IMR-90 (cell line): ENCODE results near the gene GNAI2. TPM values are rescaled to one million over a fixed set of nuclear protein-coding genes. Genes with fewer than 3 reads are reported as not detected.
A peak's percentile ranks its signal among the peaks of the same experiment; 100 is the strongest.

Experiments used
- ATAC-seq: fragments of 200-7000 bp; cut with Tn5 transposase; 2 replicates; pipeline ENCODE4 v1.9.1; 2020; ENCODE audit warnings: low read depth, mild to moderate bottlenecking, moderate library complexity
- BruUV-seq: library from RNA; stranded (reverse); fragments of 400-500 nt; replicated peaks from 2 replicates; lab custom pipeline; 2021; lab: Mats Ljungman, UMichigan
- CTCF ChIA-PET: fragments of 300-600 bp; formaldehyde crosslinking; extraction: SDS; loops from one replicate; lab custom pipeline; 2021; ENCODE audit warnings: antibody characterized with exemption; lab: Yijun Ruan, JAX
- POLR2A ChIA-PET: fragments of 300-600 bp; sonication (Branson Sonifier 250); formaldehyde crosslinking; loops from one replicate; lab custom pipeline; 2022; ENCODE audit warnings: antibody characterized with exemption; ENCODE audit not compliant: unreplicated experiment; lab: Charles Lee
- DNase-seq: peaks from one replicate; pipeline ENCODE4 v3.0.0; 2013
- H2AFZ ChIP-seq: replicated peaks from 2 replicates; pipeline ENCODE3; 2013; ENCODE audit warnings: low read length, mild to moderate bottlenecking; ENCODE audit not compliant: poor library complexity
- H2AK5ac ChIP-seq: 2 replicates; pipeline ENCODE4 v1.6.1; 2013; ENCODE audit warnings: low read depth, low read length, inconsistent platforms
- H2AK9ac ChIP-seq: replicated peaks from 2 replicates; pipeline ENCODE3; 2013; ENCODE audit warnings: mild to moderate bottlenecking, low read depth, low read length, moderate library complexity; ENCODE audit not compliant: poor library complexity
- H2BK120ac ChIP-seq: 2 replicates; pipeline ENCODE4 v1.6.1; 2013; ENCODE audit warnings: low read depth, low read length, inconsistent platforms
- H2BK15ac ChIP-seq: 3 replicates; pipeline ENCODE4 v1.6.1; 2013; ENCODE audit warnings: low read depth, low read length, inconsistent platforms
- H2BK20ac ChIP-seq: 2 replicates; pipeline ENCODE4 v1.6.1; 2013; ENCODE audit warnings: low read depth, mild to moderate bottlenecking, inconsistent platforms, low read length, moderate library complexity
- H2BK5ac ChIP-seq: 2 replicates; pipeline ENCODE4 v1.6.1; 2013; ENCODE audit warnings: mild to moderate bottlenecking, low read depth, low read length, inconsistent platforms; ENCODE audit not compliant: poor library complexity, severe bottlenecking
- H3K14ac ChIP-seq: replicated peaks from 2 replicates; pipeline ENCODE4 v1.6.1; 2013; ENCODE audit warnings: low read depth, low read length, inconsistent platforms
- H3K18ac ChIP-seq: 2 replicates; pipeline ENCODE4 v1.6.1; 2013; ENCODE audit warnings: low read depth, low read length, control low read depth
- H3K23ac ChIP-seq: 2 replicates; pipeline ENCODE4 v1.6.1; 2013; ENCODE audit warnings: low read depth, low read length, inconsistent platforms
- H3K27ac ChIP-seq: 2 replicates; pipeline ENCODE4 v1.5.1; 2013; ENCODE audit warnings: mild to moderate bottlenecking, control low read depth, low read length; ENCODE audit not compliant: insufficient read depth
- H3K27me3 ChIP-seq: 2 replicates; pipeline ENCODE4 v1.6.1; 2013; ENCODE audit warnings: low read length; ENCODE audit not compliant: control insufficient read depth, insufficient read depth
- H3K36me3 ChIP-seq: 2 replicates; pipeline ENCODE4 v1.6.1; 2013; ENCODE audit warnings: low read length, mixed read lengths; ENCODE audit not compliant: control insufficient read depth, insufficient read depth
- H3K4ac ChIP-seq: 2 replicates; pipeline ENCODE4 v1.6.1; 2013; ENCODE audit warnings: low read depth, low read length, inconsistent platforms
- H3K4me1 ChIP-seq: 2 replicates; pipeline ENCODE4 v1.6.1; 2013; ENCODE audit warnings: low read length, mixed read lengths; ENCODE audit not compliant: control insufficient read depth, insufficient read depth
- H3K4me2 ChIP-seq: 2 replicates; pipeline ENCODE4 v1.6.1; 2013; ENCODE audit warnings: low read depth, mild to moderate bottlenecking, control low read depth, low read length, moderate library complexity
- H3K4me3 ChIP-seq: 2 replicates; pipeline ENCODE4 v1.5.1; 2013; ENCODE audit warnings: low read depth, mild to moderate bottlenecking, control low read depth, low read length, moderate library complexity; ENCODE audit not compliant: insufficient read depth
- H3K56ac ChIP-seq: 2 replicates; pipeline ENCODE4 v1.6.1; 2013; ENCODE audit warnings: low read length, inconsistent platforms; ENCODE audit not compliant: insufficient read depth; ENCODE audit errors: extremely low read depth
- H3K79me1 ChIP-seq, 2 experiments: 2 replicates each; pipeline ENCODE4 v1.6.1; 2013; ENCODE audit warnings: low read length in 2 of 2, inconsistent platforms in 1 of 2, low read depth in 1 of 2
- H3K9ac ChIP-seq: 2 replicates; pipeline ENCODE4 v1.6.1; 2013; ENCODE audit warnings: low read depth, low read length, control low read depth
- H3K9me1 ChIP-seq: 2 replicates; pipeline ENCODE4 v1.6.1; 2013; ENCODE audit warnings: low read length, inconsistent platforms; ENCODE audit not compliant: insufficient read depth
- H3K9me3 ChIP-seq: 2 replicates; pipeline ENCODE4 v1.6.1; 2013; ENCODE audit warnings: low read length; ENCODE audit not compliant: control insufficient read depth, insufficient read depth
- H4K20me1 ChIP-seq: 2 replicates; pipeline ENCODE4 v1.6.1; 2013; ENCODE audit warnings: low read length, inconsistent platforms; ENCODE audit not compliant: insufficient read depth
- H4K5ac ChIP-seq: 2 replicates; pipeline ENCODE4 v1.6.1; 2013; ENCODE audit warnings: mild to moderate bottlenecking, low read depth, low read length, control low read depth
- H4K8ac ChIP-seq, 2 experiments: 2 replicates each; pipeline ENCODE4 v1.6.1; 2013; ENCODE audit warnings: low read depth in 2 of 2, low read length in 2 of 2, control low read depth in 1 of 2, inconsistent platforms in 1 of 2
- H4K91ac ChIP-seq: 2 replicates; pipeline ENCODE4 v1.6.1; 2013; ENCODE audit warnings: low read depth, low read length, inconsistent platforms; ENCODE audit not compliant: insufficient read depth
- BHLHE40 ChIP-seq: fragments of 150-350 bp; IDR thresholded peaks from 2 replicates; pipeline ENCODE4 v1.6.1; 2016; ENCODE audit warnings: mild to moderate bottlenecking, low read depth, low read length
- CHD1 ChIP-seq: IDR thresholded peaks from 2 replicates; pipeline ENCODE4 v1.6.1; 2012; ENCODE audit warnings: low read depth, low read length, improper control_type of control experiment
- NFE2L2 ChIP-seq: fragments of 150-350 bp; IDR thresholded peaks from 2 replicates; pipeline ENCODE4 v1.6.1; 2016; ENCODE audit warnings: low read depth, mild to moderate bottlenecking, low read length
- POLR2A ChIP-seq: IDR thresholded peaks from 2 replicates; pipeline ENCODE4 v1.6.1; 2012; ENCODE audit warnings: mild to moderate bottlenecking, low read depth, low read length
- SMC3 ChIP-seq: fragments of 150-350 bp; IDR thresholded peaks from 2 replicates; pipeline ENCODE4 v1.6.1; 2016; ENCODE audit warnings: low read depth, mild to moderate bottlenecking, antibody characterized with exemption, low read length, moderate library complexity
- WGBS, 2 experiments: methylation state at CpG; one replicate each; pipeline versions ENCODE4 v1.1.5 to v1.1.7; 2013; ENCODE audit warnings: missing lambda C conversion rate in 2 of 2; ENCODE audit not compliant: insufficient read length in 1 of 2; ENCODE audit errors: extremely low coverage in 2 of 2; 5-methylcytosine and 5-hydroxymethylcytosine counted together
- dilution Hi-C: fragments of 300-500 bp; cut with HindIII; formaldehyde crosslinking; loops from one replicate; pipeline ENCODE4 v1.14.3; 2018; ENCODE audit warnings: low sequenced_read_pairs; ENCODE audit not compliant: unreplicated experiment
- in situ Hi-C: fragments of 300-500 bp; cut with MboI; formaldehyde crosslinking; loops from 3 replicates; pipeline ENCODE4 v1.14.3; 2019; ENCODE audit warnings: low sequenced_read_pairs, inconsistent platforms, mixed read lengths
- intact Hi-C: fragments of 100-400 bp; cut with micrococcal nuclease; formaldehyde crosslinking; loops from 2 replicates; pipeline ENCODE4 v1.10.0; 2022
- polyA plus RNA-seq, 3 experiments: library from polyadenylated mRNA; depleted of rRNA; stranded (reverse); fragments of >200 nt; gene quantifications; 2 replicates each; pipeline ENCODE4 v1.2.3, GENCODE V29; 2012; ENCODE audit warnings: low replicate concordance in 1 of 3
- total RNA-seq: library from RNA; depleted of rRNA; stranded (reverse); fragments of >200 nt; gene quantifications from 2 replicates; pipeline ENCODE4 v1.2.3, GENCODE V29; 2012

Gene GNAI2
- total and polyA plus RNA-seq, 2 of the 4 experiments (the other 2 are of a cell fraction) = 867 to 1,079 TPM

DNA sequence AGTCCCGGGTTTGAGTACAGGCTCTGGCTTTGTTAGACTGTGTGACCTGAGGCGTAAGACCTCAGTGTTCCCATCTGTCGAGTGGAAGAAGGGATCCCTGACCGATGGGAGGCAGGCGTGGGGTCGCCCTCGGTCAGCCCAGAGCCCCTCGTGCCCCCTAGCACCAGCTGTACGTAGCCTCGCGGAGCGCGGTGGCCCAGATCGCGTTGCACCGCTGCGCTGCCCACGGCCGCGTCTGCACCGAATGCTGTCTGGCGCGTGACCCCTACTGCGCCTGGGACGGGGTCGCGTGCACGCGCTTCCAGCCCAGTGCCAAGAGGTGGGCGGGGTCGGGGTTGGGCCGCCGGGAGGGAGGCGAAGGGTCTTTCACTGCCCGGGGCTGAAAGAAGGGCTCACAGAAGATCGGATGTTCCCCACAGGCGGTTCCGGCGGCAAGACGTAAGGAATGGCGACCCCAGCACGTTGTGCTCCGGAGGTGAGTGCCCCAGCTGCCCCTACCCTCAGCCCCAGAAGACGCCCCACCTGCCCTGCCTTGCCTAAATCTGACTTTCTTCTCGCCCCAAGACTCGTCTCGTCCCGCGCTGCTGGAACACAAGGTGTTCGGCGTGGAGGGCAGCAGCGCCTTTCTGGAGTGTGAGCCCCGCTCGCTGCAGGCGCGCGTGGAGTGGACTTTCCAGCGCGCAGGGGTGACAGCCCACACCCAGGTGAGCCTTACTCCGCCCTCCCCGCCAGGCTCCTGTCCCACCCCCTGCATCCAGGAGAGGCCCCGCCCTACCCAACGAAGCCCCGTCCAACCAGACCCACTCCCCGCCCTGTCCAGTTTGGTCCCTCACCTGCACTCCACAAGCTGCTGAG, 39.4 kb downstream of the GNAI2 start:
- no peak overlapping the region for H2AK5ac ChIP-seq
- peaks cover 4% of the 10 kb centered on the region; the same call in 1 of the 2 replicates for H3K9me1 ChIP-seq
- H3K9ac ChIP-seq = no peak overlapping the region
- intact Hi-C loops (no loop called here), dilution Hi-C loops (no loop called here), in situ Hi-C loops (no loop called here)
- no peak overlapping the region for H3K27ac ChIP-seq
- no peaks in the 10 kb centered on the region for H4K20me1 ChIP-seq
- no peak overlapping the region for H3K56ac ChIP-seq
- no peak overlapping the region for H2BK15ac ChIP-seq
- ChIA-PET CTCF (interaction anchor here (0.7 kb wide), 1 partner anchor 50 kb away, joined by 3 read pairs; no protein-coding TSS in a partner anchor), POLR2A (no interaction called here)
- TF ChIP-seq SMC3 = no peak
- no peak for TF ChIP-seq CHD1
- no peak for TF ChIP-seq NFE2L2
- TF ChIP-seq BHLHE40 = no peak
- TF ChIP-seq POLR2A = no peak
- H4K5ac ChIP-seq = no peak overlapping the region
- no peaks in the 10 kb centered on the region for H3K27me3 ChIP-seq
- no peaks in the 10 kb centered on the region for H3K9me3 ChIP-seq
- H4K8ac ChIP-seq = no peak overlapping the region
- no TSS peak for BruUV-seq
- H4K91ac ChIP-seq = no peak overlapping the region
- H2BK20ac ChIP-seq = no peak overlapping the region
- H3K4me2 ChIP-seq = no peak overlapping the region
- H3K4me3 ChIP-seq = no peak overlapping the region
- ATAC-seq (no peak), DNase-seq (no peak)
- H2AK9ac ChIP-seq = peak overlapping the region; percentile 24
- WGBS, 2 experiments = 49% methylated on average over 32 of the region's 65 CpGs; no CpG with 5 or more reads in 1 of the 2 experiments
- peaks cover 9% of the 10 kb centered on the region for H3K4me1 ChIP-seq
- no peak overlapping the region for H2BK5ac ChIP-seq
- peaks cover 20% of the 10 kb centered on the region; the same call in 1 of the 2 replicates for H3K36me3 ChIP-seq
- peak overlapping the region; percentile 13 for H2AFZ ChIP-seq
- no peak overlapping the region for H2BK120ac ChIP-seq
- H3K14ac ChIP-seq = no peak overlapping the region
- H3K4ac ChIP-seq = no peak overlapping the region
- no peak overlapping the region for H3K23ac ChIP-seq
- H3K18ac ChIP-seq = no peak overlapping the region
- H3K79me1 ChIP-seq = peaks cover 3 to 9% of the 10 kb centered on the region in 2 experiments; a peak in 3 of 4 replicates
